T-helper 1 cell (primary cell): ENCODE results near the gene SH2D3A.
"Not testable (repeated sequence)": the region's sequence is repeated elsewhere in the genome, so short reads cannot be mapped to it uniquely, and the experiment has no call there.

ENCODE experiments used
- DNase-seq, 5 donors: peaks; one replicate each; pipeline ENCODE4 v3.0.0-alpha.2; 2012 to 2020

SH2D3A gene

GRCh38 chr19:6719540-6719861 is 47.7 kb downstream of the SH2D3A start:
- no peak for DNase-seq

GRCh38 chr19:6718741-6719539 is 48.3 kb downstream of the SH2D3A start:
- peak in 2 of 5 donors; percentile 22 to 33 for DNase-seq

- DNase-seq, result no peak
Measured at GRCh38 chr19:6718111-6718740, 49.0 kb downstream of the SH2D3A start.

GRCh38 chr19:6717441-6717971 is 49.7 kb downstream of the SH2D3A start:
- DNase-seq, result no peak

GRCh38 chr19:6717036-6717435 is 50.2 kb downstream of the SH2D3A start:
- no peak for DNase-seq

GRCh38 chr19:6716610-6716970 is 50.6 kb downstream of the SH2D3A start:
- DNase-seq, result no peak

- no peak for DNase-seq
Measured at GRCh38 chr19:6714749-6715555, 52.3 kb downstream of the SH2D3A start.

GRCh38 chr19:6713773-6714692 is 53.2 kb downstream of the SH2D3A start:
- DNase-seq, result no peak

- DNase-seq, result no peak
Measured at GRCh38 chr19:6712692-6713670, 54.3 kb downstream of the SH2D3A start.

- no peak for DNase-seq
Measured at GRCh38 chr19:6712231-6712630, 55.0 kb downstream of the SH2D3A start.

- DNase-seq, result no peak
Measured at GRCh38 chr19:6711605-6712004, 55.6 kb downstream of the SH2D3A start.

- DNase-seq, result no peak
Measured at GRCh38 chr19:6711078-6711361, 56.2 kb downstream of the SH2D3A start.

GRCh38 chr19:6710273-6711077 is 56.8 kb downstream of the SH2D3A start:
- no peak for DNase-seq

- DNase-seq, result no peak
Measured at GRCh38 chr19:6709549-6709948, 57.7 kb downstream of the SH2D3A start.

- DNase-seq, result not testable (repeated sequence)
Measured at GRCh38 chr19:6708913-6709312, 58.3 kb downstream of the SH2D3A start.

GRCh38 chr19:6708346-6708745 is 58.9 kb downstream of the SH2D3A start:
- DNase-seq, result no peak

GRCh38 chr19:6707658-6708018 is 59.6 kb downstream of the SH2D3A start:
- no peak for DNase-seq

- DNase-seq, result no peak
Measured at GRCh38 chr19:6707011-6707657, 60.1 kb downstream of the SH2D3A start.

GRCh38 chr19:6706633-6706958 is 60.6 kb downstream of the SH2D3A start:
- no peak for DNase-seq
